Osteoblast (primary cell): ENCODE results near the gene A3GALT2. TPM values are rescaled to one million over a fixed set of nuclear protein-coding genes. Genes with fewer than 3 reads are reported as not detected.

Experiments
- DNase-seq: peaks from one replicate; pipeline ENCODE4 v3.0.0; 2011; ENCODE audit warnings: low spot score, mixed read lengths; ENCODE audit not compliant: insufficient read length; ENCODE audit errors: missing footprints
- H2AFZ ChIP-seq: 2 replicates; pipeline ENCODE4 v1.6.0; 2011; ENCODE audit warnings: mild to moderate bottlenecking, low read length
- H3K27ac ChIP-seq: 2 replicates; pipeline ENCODE4 v1.5.1; 2011; ENCODE audit warnings: mild to moderate bottlenecking, low read depth, low read length, moderate library complexity
- H3K27me3 ChIP-seq: 2 replicates; pipeline ENCODE4 v1.6.0; 2012; ENCODE audit warnings: mild to moderate bottlenecking, control low read depth, inconsistent platforms, low read length, moderate library complexity; ENCODE audit not compliant: insufficient read depth
- H3K36me3 ChIP-seq: 2 replicates; pipeline ENCODE4 v1.5.1; 2011; ENCODE audit warnings: mild to moderate bottlenecking, low read length, control low read depth, moderate library complexity; ENCODE audit not compliant: insufficient read depth
- H3K4me1 ChIP-seq: 2 replicates; pipeline ENCODE4 v1.5.1; 2011; ENCODE audit warnings: mild to moderate bottlenecking, low read length, control low read depth, moderate library complexity; ENCODE audit not compliant: insufficient read depth
- H3K4me2 ChIP-seq: 2 replicates; pipeline ENCODE4 v1.6.0; 2011; ENCODE audit warnings: mild to moderate bottlenecking, low read length; ENCODE audit not compliant: insufficient read depth
- H3K4me3 ChIP-seq: fragments of 200-600 bp; sonication (generic); 3 replicates; pipeline ENCODE4 v1.5.1; 2012; ENCODE audit warnings: mild to moderate bottlenecking, low read length, inconsistent platforms; ENCODE audit not compliant: insufficient read depth
- H3K79me2 ChIP-seq: 2 replicates; pipeline ENCODE4 v1.6.0; 2012; ENCODE audit warnings: mild to moderate bottlenecking, low read length, control low read depth, inconsistent platforms; ENCODE audit not compliant: insufficient read depth
- H3K9me3 ChIP-seq: 2 replicates; pipeline ENCODE4 v1.5.1; 2011; ENCODE audit warnings: low read depth, low read length, control low read depth
- H4K20me1 ChIP-seq: 2 replicates; pipeline ENCODE4 v1.6.0; 2012; ENCODE audit warnings: mild to moderate bottlenecking, low read length, control low read depth; ENCODE audit not compliant: insufficient read depth
- total RNA-seq: library from RNA; depleted of rRNA; stranded (reverse); fragments of >200 nt; gene quantifications from 2 replicates; pipeline ENCODE4 v1.2.3, GENCODE V29; 2012
- TF ChIP-seq, protein P1 (sequence below): IDR thresholded peaks from 2 replicates; pipeline ENCODE4 v1.5.1; 2011; ENCODE audit warnings: mild to moderate bottlenecking, low read depth, low read length, moderate library complexity; ENCODE audit errors: extremely low read depth

A3GALT2 gene
- total RNA-seq, 1 donor: not detected

DNA sequence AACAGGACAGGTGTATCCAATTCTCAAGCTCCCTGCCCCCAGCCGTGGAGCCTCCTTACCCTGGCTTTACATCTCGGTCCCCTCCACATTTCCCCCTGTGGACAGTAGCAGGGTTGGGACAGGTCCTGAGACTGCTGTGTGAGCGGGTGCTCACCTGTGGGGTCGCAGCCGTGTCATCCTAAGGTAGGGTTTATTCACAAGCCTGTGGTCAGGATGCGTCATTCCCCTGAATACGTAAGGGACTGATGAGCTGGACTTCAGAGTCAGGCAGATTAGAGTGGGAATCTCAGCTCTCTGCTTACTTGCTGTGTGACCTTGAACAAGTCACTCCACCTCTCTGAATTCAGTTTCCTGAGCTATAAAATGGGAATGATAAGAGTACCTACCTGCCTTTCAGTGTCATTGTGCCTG is 46.9 kb downstream of the A3GALT2 start:
- H3K27me3 ChIP-seq: no peaks in the 10 kb centered on the region
- no peaks in the 10 kb centered on the region for H3K9me3 ChIP-seq
- H3K4me2 ChIP-seq: no peak overlapping the region
- no peak overlapping the region for H2AFZ ChIP-seq
- peaks cover 33% of the 10 kb centered on the region for H3K79me2 ChIP-seq
- DNase-seq: peak; percentile 22
- TF ChIP-seq, protein P1, sequence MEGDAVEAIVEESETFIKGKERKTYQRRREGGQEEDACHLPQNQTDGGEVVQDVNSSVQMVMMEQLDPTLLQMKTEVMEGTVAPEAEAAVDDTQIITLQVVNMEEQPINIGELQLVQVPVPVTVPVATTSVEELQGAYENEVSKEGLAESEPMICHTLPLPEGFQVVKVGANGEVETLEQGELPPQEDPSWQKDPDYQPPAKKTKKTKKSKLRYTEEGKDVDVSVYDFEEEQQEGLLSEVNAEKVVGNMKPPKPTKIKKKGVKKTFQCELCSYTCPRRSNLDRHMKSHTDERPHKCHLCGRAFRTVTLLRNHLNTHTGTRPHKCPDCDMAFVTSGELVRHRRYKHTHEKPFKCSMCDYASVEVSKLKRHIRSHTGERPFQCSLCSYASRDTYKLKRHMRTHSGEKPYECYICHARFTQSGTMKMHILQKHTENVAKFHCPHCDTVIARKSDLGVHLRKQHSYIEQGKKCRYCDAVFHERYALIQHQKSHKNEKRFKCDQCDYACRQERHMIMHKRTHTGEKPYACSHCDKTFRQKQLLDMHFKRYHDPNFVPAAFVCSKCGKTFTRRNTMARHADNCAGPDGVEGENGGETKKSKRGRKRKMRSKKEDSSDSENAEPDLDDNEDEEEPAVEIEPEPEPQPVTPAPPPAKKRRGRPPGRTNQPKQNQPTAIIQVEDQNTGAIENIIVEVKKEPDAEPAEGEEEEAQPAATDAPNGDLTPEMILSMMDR: no peak
- H3K36me3 ChIP-seq: peaks cover 19% of the 10 kb centered on the region
- H3K4me3 ChIP-seq: no peak overlapping the region
- H3K4me1 ChIP-seq: no peaks in the 10 kb centered on the region
- H3K27ac ChIP-seq: no peak overlapping the region
- H4K20me1 ChIP-seq: peaks cover 47% of the 10 kb centered on the region

DNA sequence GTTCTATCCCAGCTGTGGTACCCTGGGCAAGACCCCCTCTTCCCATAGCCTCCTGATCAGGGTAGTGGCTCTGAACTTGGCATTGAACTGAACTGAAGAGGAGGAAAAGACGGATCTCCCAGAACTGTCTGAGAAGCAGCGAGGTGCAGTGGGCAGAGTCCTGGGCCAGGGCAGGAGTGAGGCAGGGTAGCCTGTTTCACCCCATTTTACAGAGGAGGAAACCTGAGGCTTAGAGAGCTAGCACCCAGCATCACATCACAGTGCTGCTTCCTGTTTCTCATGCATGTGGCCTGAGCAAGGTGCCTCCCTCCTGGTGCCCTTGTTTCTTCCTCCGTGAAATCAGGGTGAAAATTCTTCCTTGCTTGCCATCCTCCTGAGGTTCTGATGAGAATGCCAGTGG is 47.5 kb downstream of the A3GALT2 start:
- Histone ChIP-seq H3K36me3 (peaks cover 19% of the 10 kb centered on the region), H3K4me3 (no peak overlapping the region), H3K9me3 (no peaks in the 10 kb centered on the region), H3K4me1 (no peaks in the 10 kb centered on the region), H3K27ac (no peak overlapping the region), H3K4me2 (no peak overlapping the region), H2AFZ (no peak overlapping the region), H4K20me1 (peaks cover 48% of the 10 kb centered on the region), H3K27me3 (no peaks in the 10 kb centered on the region), H3K79me2 (peaks cover 35% of the 10 kb centered on the region)
- peak; percentile 42 for DNase-seq
- TF ChIP-seq, protein P1: no peak

DNA sequence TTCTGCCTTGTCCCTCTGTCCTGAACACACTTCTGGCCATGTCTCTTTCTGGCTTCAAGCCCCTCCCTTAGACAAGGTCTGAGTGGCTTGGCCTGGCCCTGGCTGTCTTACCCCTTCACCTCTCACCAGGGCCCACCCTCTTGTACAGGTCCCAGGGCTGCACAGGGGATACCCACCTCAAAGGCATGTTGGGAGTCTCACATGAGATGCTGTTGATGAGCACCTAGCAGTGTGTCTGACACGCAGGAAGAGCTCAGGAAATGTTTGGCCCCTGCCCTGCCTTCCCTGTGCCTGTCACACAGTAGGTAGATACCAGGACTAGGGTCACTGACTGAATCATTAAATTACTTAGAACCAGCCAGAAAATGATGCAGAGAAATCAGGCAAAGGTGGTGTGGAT is 48.0 kb downstream of the A3GALT2 start:
- peak; percentile 37 for DNase-seq
- Histone ChIP-seq H3K4me3 (no peak overlapping the region), H3K9me3 (no peaks in the 10 kb centered on the region), H3K27me3 (no peaks in the 10 kb centered on the region), H3K79me2 (peaks cover 39% of the 10 kb centered on the region), H3K27ac (no peak overlapping the region), H2AFZ (no peak overlapping the region), H4K20me1 (peaks cover 51% of the 10 kb centered on the region), H3K4me2 (no peak overlapping the region), H3K36me3 (peaks cover 19% of the 10 kb centered on the region), H3K4me1 (no peaks in the 10 kb centered on the region)
- TF ChIP-seq, protein P1: no peak

DNA sequence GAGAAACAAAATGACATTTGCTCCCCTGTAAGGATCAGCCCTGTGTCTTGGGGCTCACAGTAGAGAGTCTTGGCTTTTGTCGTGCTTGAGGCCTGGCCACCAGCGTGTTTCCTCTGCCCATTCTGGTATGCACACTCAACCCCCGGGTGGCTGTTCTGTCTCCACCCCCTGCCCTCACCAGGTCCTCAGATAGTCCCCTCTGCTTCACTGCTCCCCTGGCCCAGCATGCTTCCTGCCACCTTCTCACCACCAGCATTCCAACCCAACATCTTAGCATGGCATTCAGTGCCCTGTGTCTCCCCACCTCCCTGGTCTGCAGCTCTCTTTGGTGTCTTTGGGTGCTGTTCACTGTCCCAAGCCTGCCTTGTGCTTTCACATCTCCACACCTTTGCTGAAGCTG is 48.4 kb downstream of the A3GALT2 start:
- no peak overlapping the region for H3K27ac ChIP-seq
- H3K27me3 ChIP-seq: no peaks in the 10 kb centered on the region
- no peak overlapping the region for H3K4me2 ChIP-seq
- H2AFZ ChIP-seq: no peak overlapping the region
- H3K36me3 ChIP-seq: peaks cover 19% of the 10 kb centered on the region
- H3K9me3 ChIP-seq: no peaks in the 10 kb centered on the region
- TF ChIP-seq, protein P1: no peak
- peaks cover 40% of the 10 kb centered on the region for H3K79me2 ChIP-seq
- no peaks in the 10 kb centered on the region for H3K4me1 ChIP-seq
- peaks cover 55% of the 10 kb centered on the region for H4K20me1 ChIP-seq
- DNase-seq: peak; percentile 61
- H3K4me3 ChIP-seq: no peak overlapping the region
